HepG2 (cell line): ENCODE data around the gene ANKRD60. TPM values are rescaled to one million over a fixed set of nuclear protein-coding genes. Genes with fewer than 3 reads are reported as not detected.

Experiments
- DNMT1 ChIP-seq: sonication (generic); formaldehyde crosslinking; IDR thresholded peaks from 2 replicates; pipeline ENCODE4 v1.5.1; 2020; ENCODE audit warnings: mild to moderate bottlenecking, missing genetic modification reagents
- EZH2 ChIP-seq: conservative IDR thresholded peaks from 2 replicates; pipeline ENCODE4 v1.6.1; 2012; ENCODE audit warnings: mild to moderate bottlenecking, low read depth, low read length, moderate library complexity
- HNRNPLL ChIP-seq: fragments of 200-400 bp; formaldehyde crosslinking; IDR thresholded peaks from 2 replicates; pipeline ENCODE4 v1.6.1; 2017; ENCODE audit warnings: mild to moderate bottlenecking, low read depth, low read length; ENCODE audit not compliant: poor library complexity, severe bottlenecking
- KMT2B ChIP-seq: IDR thresholded peaks from 2 replicates; pipeline ENCODE4 v1.6.1; 2016; ENCODE audit warnings: missing genetic modification reagents, missing compliant biosample characterization
- PRPF4 ChIP-seq: fragments of 200-400 bp; formaldehyde crosslinking; IDR thresholded peaks from 2 replicates; pipeline ENCODE4 v1.6.1; 2016; ENCODE audit warnings: low read length, low read depth; ENCODE audit not compliant: poor library complexity, severe bottlenecking
- SAFB2 ChIP-seq: sonication (generic); formaldehyde crosslinking; IDR thresholded peaks from 2 replicates; pipeline ENCODE4 v1.5.1; 2020; ENCODE audit warnings: missing genetic modification reagents, low read depth, mild to moderate bottlenecking, borderline replicate concordance
- SALL1 ChIP-seq: sonication (generic); formaldehyde crosslinking; IDR thresholded peaks from 2 replicates; pipeline ENCODE4 v1.8.0; 2022; ENCODE audit warnings: mild to moderate bottlenecking, missing genetic modification reagents
- THAP9 ChIP-seq: sonication (generic); formaldehyde crosslinking; IDR thresholded peaks from 2 replicates; pipeline ENCODE4; 2020; ENCODE audit warnings: missing genetic modification reagents, mild to moderate bottlenecking, borderline replicate concordance
- ZBTB40 ChIP-seq, 2 experiments: fragments of 450-650 bp in 1 of 2; sonication (generic) in 1 of 2; formaldehyde crosslinking in 1 of 2; IDR thresholded peaks; 2 replicates each; pipeline versions ENCODE4 v1.6.1 to v1.8.0; 2016 to 2022; ENCODE audit warnings: antibody characterized with exemption in 1 of 2, mild to moderate bottlenecking in 1 of 2, missing genetic modification reagents in 1 of 2
- ZNF75D ChIP-seq: sonication (generic); formaldehyde crosslinking; IDR thresholded peaks from 2 replicates; pipeline ENCODE4 v1.8.1; 2023; ENCODE audit warnings: missing genetic modification reagents, mild to moderate bottlenecking, borderline replicate concordance
- polyA plus RNA-seq, 8 experiments: library from polyadenylated mRNA; depleted of rRNA in 3 of 8; stranded (reverse) in 7 of 8; unstranded in 1 of 8; fragments of >200 nt; fragmentation: Illumina TruSeq in 4 of 8; extraction: Trizol in 4 of 8; gene quantifications; 2 replicates each; pipeline versions ENCODE4 v1.2.1 to v1.2.3, GENCODE V29; 2011 to 2016; ENCODE audit warnings: low read depth in 4 of 8, missing spikeins in 1 of 8, mixed read lengths in 1 of 8; ENCODE audit not compliant: insufficient read depth in 1 of 8
- total RNA-seq, 5 experiments: library from RNA; depleted of rRNA; stranded (reverse); fragments of >200 nt; fragmentation: Illumina TruSeq; extraction: Trizol; gene quantifications; 2 replicates each; pipeline ENCODE4 v1.2.3, GENCODE V29; 2016; ENCODE audit warnings: low read depth in 1 of 5

Gene ANKRD60
- total and polyA plus RNA-seq, 2 of the 13 experiments (the other 11 are each of a cell fraction or from before 2014, with no cell fraction given): not detected

GRCh38 chr20:58236612-58237317, 8.3 kb upstream of the ANKRD60 start (continued):
- TF ChIP-seq ZBTB40 (IDR thresholded peaks at IDR 0.05) (no peak), ZBTB40 (CRISPR knock-in tag; IDR thresholded peaks at IDR 0.05) (peak; percentile 68), THAP9 (CRISPR knock-in tag) (peak; percentile 50; the same call in 1 of the 2 replicates), SALL1 (peak; percentile 48; the same call in 1 of the 2 replicates), KMT2B (CRISPR knock-in tag) (peak; percentile 41; the same call in 1 of the 2 replicates), PRPF4 (no peak), HNRNPLL (peak; percentile 60), EZH2 (peak; percentile 88), ZNF75D (CRISPR knock-in tag) (peak; percentile 53; the same call in 1 of the 2 replicates), DNMT1 (no peak), SAFB2 (CRISPR knock-in tag) (no peak)
